Fibroblast of skin of right quadriceps (primary cell): Measurements from ENCODE around the gene WDR77.

Experiments
- DNase-seq: peaks from one replicate; pipeline ENCODE4 v3.0.0-alpha.2; 2013

WDR77 gene

GRCh38 chr1:111467865-111468716 lies 19.0 kb upstream of the WDR77 start:
- no peak for DNase-seq

DNA sequence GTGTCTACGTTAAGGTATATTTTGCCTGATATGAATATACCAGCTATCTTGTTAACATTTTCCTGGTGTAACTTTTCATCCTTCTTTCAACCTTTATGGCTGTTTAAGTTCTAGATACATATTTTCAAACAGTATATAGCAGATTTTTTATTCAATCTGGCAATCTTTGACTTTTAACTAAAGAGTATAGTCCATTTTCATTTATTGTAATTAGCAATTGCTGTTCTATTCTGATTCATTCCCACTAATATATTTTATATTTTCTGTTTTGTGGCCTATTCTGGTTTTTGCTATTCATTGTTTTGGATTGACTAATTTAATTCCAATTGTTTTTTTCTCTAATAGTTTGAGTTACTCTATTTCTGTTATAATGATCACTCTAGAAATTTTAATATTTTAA lies 17.4 kb upstream of the WDR77 start:
- no peak for DNase-seq

DNA sequence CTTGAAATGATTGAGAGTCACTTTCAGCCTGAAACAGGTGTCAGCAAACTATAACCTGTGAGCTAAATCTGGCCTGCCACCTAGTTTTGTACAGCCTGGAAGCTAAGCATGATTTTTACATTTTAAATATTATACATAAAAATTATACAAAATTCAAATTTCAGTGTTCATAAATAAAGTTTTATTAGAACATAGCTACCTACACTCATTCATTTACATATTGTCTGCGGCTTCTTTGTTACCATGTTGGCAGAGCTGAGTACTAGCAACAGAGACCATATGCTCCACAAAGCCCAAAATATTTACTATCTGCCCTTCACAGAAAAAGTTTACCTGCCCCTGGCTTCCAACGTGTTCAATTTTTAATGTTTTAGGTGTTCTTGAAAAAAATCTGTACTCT lies 16.7 kb upstream of the WDR77 start:
- no peak for DNase-seq

- peak; percentile 45 for DNase-seq
These were observed 14.1 kb upstream of the WDR77 start for GRCh38 chr1:111463029-111463683.

GRCh38 chr1:111462370-111463028 lies 13.4 kb upstream of the WDR77 start:
- no peak for DNase-seq

DNA sequence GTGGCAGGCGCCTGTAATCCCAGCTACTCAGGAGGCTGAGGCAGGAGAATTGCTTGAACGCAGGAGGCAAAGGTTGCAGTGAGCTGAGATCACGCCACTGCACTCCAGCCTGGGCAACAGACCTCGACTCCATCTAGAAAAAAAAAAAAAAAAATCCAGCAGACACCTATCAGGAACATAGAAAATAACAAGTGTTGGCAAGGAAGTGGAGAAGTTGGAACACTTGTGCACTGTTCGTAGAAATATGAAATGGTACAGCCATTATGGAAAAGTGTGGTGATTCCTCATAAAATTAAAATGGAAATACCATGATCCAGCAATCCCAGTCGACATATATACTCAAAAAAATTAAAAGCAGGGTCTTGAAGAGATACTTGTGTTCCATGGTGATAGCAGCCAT lies 12.7 kb upstream of the WDR77 start:
- DNase-seq: no peak

DNA sequence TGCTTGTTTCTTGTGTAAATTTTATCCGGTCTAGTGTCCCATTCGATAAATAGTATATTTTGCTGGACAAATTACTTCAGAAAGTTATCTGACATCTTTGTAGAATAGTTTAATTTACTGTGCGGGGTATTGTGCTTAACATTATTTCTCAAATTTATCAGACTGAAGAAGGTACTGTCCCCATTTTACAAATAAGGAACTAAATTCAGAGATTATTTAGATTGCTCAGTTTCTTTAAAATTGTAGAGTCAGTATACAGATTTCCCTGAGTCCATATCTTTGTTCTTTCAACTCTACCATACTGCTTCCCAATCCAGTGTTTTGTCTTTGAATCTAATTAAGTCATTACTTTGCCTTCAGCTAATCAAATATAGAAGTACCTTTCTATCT lies 6.6 kb upstream of the WDR77 start:
- no peak for DNase-seq

- no peak for DNase-seq
These were observed 6.0 kb upstream of the WDR77 start for GRCh38 chr1:111454859-111455641.

DNA sequence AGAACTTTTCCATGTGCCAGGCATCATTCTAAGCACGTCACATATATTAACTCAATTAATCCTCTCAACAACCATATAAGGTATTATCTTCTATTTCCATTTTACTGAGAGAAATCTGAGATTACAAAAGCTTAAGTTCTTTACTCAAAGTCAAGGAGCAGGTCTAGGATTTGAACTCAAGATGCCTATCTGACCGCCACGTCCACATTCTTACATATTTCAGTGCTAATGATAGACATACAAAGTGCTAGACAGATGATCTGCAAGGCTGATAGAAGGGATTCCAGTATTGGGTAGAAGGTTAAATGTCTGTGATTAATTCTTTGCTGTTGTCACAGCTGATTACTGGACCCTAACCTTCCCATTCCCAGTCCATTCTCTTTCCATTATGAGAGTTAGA lies 4.7 kb upstream of the WDR77 start:
- DNase-seq: no peak

DNA sequence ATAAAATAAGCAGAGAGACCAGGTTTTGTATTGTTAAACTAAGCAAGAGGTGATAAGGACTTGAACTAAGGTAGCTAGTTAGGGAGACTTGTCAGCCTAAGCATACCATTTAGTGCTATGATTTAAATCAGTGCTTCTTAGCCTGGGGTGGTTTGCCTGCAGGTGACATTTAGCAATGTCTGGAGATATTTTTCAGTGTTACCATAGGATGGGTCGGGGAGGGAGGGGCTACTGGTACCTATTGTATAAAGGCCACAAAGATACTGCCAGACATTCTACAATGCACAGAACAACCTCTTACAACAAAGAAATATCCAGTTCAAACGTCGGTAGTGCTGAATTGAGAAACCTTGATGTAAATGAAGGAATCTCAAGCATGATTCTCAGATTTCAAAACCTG lies 3.5 kb upstream of the WDR77 start:
- no peak for DNase-seq

GRCh38 chr1:111450185-111450584 lies 1.1 kb upstream of the WDR77 start:
- no peak for DNase-seq

DNA sequence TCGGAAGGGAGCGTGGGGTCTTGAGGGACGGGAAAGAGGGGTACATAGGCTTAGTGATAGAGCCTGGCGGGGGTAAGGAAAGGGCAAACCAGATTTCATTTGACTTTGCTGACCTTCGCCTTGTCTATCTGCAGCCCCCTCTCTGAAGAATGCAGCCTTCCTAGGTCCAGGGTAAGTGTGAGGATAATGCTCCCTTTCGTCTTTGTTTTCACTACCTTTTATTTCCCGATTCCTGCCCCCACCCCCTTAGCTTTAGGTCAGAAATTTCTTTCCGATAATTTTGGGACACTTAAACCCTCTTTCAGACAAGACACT lies 604 bp upstream of the WDR77 start:
- no peak for DNase-seq

DNA sequence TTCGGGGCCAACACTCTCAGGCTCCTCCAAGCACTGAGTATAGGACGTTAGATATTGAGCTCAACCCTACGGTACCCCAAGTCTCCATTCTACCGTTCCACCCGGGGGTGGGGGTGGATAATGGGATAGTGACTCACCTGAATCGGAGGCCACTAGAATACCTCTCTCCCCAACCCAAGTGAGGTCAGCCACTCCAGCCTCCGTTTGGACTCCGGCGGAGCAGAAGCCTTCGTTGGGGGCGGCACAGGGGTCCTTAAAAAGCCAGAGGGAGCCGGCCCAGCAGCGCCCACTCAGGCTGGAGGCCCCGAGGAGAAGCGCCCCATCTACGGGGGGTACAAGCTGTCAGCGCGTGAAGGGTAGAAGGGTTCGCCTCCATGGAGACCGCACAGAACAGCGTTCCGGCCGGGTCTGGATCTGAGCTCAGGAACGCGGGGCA lies 556 bp downstream of the WDR77 start:
- DNase-seq: peak; percentile 13

DNA sequence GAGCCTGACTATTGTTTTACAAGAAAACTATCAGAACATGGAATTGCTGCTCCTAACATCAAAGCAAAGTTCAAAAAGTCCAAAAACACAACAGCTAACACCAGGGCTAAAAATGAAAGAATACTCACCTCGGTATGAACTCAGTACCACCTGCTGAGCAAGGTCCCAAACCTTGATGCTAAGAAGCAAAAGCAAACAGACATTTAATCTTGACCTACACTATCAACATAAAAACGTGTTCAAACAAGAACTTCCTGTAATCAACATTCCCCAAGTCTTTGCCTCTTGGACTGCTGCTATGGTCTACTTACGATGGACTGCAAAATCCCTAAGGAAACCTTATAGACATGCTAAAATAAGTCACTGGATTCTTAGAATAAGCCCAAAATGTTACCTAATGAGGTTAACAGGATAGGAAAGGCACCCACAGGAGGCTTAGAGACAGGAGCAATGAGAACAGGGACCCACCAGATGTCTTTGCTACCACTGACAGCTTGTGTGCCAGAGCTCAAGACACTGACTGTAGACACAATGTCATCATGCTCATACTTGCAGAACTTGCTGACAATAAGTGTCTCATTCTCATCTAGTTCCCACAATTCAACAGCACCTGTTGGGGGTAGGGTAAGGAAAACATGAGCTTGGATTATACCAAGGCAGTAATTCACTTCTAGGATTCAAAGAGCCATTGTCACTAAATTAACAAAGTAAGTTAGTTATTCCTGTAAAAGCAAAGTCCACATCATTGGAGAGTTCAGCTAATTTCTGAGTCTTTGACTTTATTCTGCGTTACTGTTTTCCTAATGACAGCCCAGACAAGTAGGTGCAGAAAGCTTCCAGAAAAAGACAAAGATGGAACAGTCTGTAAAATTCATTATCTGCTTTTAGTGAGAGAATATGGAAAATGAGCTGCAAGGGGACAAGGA lies 1.8 kb downstream of the WDR77 start:
- DNase-seq: no peak

DNA sequence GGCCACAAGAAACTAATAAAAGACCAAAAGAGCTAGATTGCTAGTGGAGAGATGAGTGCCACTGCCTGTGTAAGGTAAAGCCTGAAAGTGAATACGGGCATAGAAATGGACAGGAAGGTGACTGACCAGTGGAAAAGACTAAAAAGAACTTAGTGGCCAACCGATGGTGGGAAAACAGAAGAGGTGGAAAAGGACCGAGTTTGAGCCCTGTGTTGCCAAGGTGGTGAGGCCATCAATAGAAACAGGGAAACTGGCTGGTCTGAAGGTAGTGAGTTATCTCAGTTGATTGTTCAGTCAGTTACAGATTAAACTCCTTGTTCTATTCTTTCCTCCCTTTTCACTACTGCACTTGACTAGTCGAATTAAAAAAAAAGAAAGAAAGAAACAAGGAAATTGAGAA lies 2.5 kb downstream of the WDR77 start:
- DNase-seq: no peak

GRCh38 chr1:111444031-111444430 lies 5.0 kb downstream of the WDR77 start:
- no peak for DNase-seq

- no peak for DNase-seq
These were observed 6.6 kb downstream of the WDR77 start for GRCh38 chr1:111442457-111442856.

GRCh38 chr1:111441573-111442192 lies 7.4 kb downstream of the WDR77 start:
- DNase-seq: no peak

GRCh38 chr1:111439461-111440351 lies 9.3 kb downstream of the WDR77 start:
- DNase-seq: no peak

GRCh38 chr1:111436726-111437125 lies 12.3 kb downstream of the WDR77 start:
- DNase-seq: peak; percentile 40

DNA sequence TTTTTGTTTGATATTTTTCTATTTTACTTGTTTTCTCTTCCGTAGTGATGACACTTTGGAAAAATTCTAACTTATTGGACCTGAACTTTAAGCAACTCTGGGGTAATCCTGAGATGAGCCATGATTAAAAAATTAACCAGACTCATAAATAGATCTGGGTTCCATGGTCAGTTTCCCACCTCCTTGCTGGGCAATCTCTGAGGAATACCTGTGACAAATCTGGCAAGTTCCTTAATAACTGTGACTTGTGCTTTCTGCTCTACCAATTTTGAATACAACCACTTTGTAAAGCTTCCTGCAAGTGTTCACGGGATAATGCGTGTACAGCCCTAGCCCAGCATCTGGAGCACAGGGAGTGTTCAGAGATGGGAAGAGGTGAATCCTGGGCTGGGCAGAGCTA lies 24.8 kb downstream of the WDR77 start:
- DNase-seq: no peak
